K562 (cell line): ENCODE data around the gene CAMSAP3. TPM values are rescaled to one million over a fixed set of nuclear protein-coding genes. Genes with fewer than 3 reads are reported as not detected.

Experiments
- MXI1 ChIP-seq: IDR thresholded peaks from 2 replicates; pipeline ENCODE4 v1.6.1; 2011; ENCODE audit warnings: low read depth, mild to moderate bottlenecking, improper control_type of control experiment, low read length
- PHF20 ChIP-seq: fragments of 450-650 bp; IDR thresholded peaks from 2 replicates; pipeline ENCODE4 v1.6.1; 2018; ENCODE audit not compliant: partially characterized antibody
- POLR2B ChIP-seq: fragments of 450-650 bp; IDR thresholded peaks from 2 replicates; pipeline ENCODE4 v1.6.1; 2018; ENCODE audit warnings: low read depth; ENCODE audit not compliant: partially characterized antibody
- PRMT5 ChIP-seq: sonication (generic); formaldehyde crosslinking; IDR thresholded peaks from 2 replicates; pipeline ENCODE4 v1.5.0; 2020; ENCODE audit warnings: missing genetic modification reagents
- RNF219 ChIP-seq: fragments of 250-450 bp; sonication (Bioruptor Pico); IDR thresholded peaks from 2 replicates; pipeline ENCODE4 v1.5.0; 2022; ENCODE audit warnings: mild to moderate bottlenecking
- TCF3 ChIP-seq: sonication (generic); formaldehyde crosslinking; IDR thresholded peaks from 2 replicates; pipeline ENCODE4 v1.4.0; 2020; ENCODE audit warnings: mild to moderate bottlenecking, missing genetic modification reagents
- TRIM28 ChIP-seq: fragments of 450-650 bp; IDR thresholded peaks from 2 replicates; pipeline ENCODE4 v1.6.1; 2017
- USF2 ChIP-seq: sonication (generic); formaldehyde crosslinking; IDR thresholded peaks from 2 replicates; pipeline ENCODE4 v1.5.0; 2020; ENCODE audit warnings: missing genetic modification reagents
- ZNF146 ChIP-seq: IDR thresholded peaks from one replicate; pipeline ENCODE4 v1.6.1; 2018; ENCODE audit warnings: missing compliant biosample characterization; ENCODE audit not compliant: unreplicated experiment
- ZNF311 ChIP-seq: fragments of 250-450 bp; sonication (Bioruptor Pico); IDR thresholded peaks from 2 replicates; pipeline ENCODE4 v1.4.0; 2020; ENCODE audit warnings: mild to moderate bottlenecking, moderate library complexity
- ZNF408 ChIP-seq: fragments of 250-450 bp; sonication (Bioruptor Pico); IDR thresholded peaks from 2 replicates; pipeline ENCODE4 v1.4.0; 2020; ENCODE audit warnings: low read depth, mild to moderate bottlenecking, moderate library complexity
- ZNF696 ChIP-seq: fragments of 250-450 bp; sonication (Bioruptor Pico); conservative IDR thresholded peaks from 2 replicates; pipeline ENCODE4 v1.4.0; 2020; ENCODE audit warnings: mild to moderate bottlenecking, moderate library complexity
- ZNF764 ChIP-seq: fragments of 250-450 bp; sonication (Bioruptor Pico); IDR thresholded peaks from 2 replicates; pipeline ENCODE4 v1.4.0; 2020; ENCODE audit warnings: low read depth, mild to moderate bottlenecking, moderate library complexity
- polyA plus RNA-seq, 8 experiments: library from polyadenylated mRNA; depleted of rRNA in 4 of 8; stranded (reverse) in 5 of 8; unstranded in 3 of 8; fragments of >200 nt; fragmentation: Nextera tagmentation in 2 of 8; fragmentation: Illumina TruSeq in 1 of 8; extraction: Ambion mirVana in 2 of 8; extraction: Trizol in 1 of 8; gene quantifications; 2 replicates each; pipeline versions ENCODE4 v1.2.1 to v1.2.3, GENCODE V29; 2011 to 2014; ENCODE audit warnings: inconsistent platforms in 1 of 8, missing spikeins in 1 of 8
- total RNA-seq, 7 experiments: library from RNA; depleted of rRNA in 6 of 7; stranded (reverse); fragments of >200 nt in 6 of 7; fragmentation: Illumina TruSeq in 2 of 7; extraction: Trizol in 2 of 7; gene quantifications; 2 replicates each; pipeline versions ENCODE4 v1.2.1 to v1.2.3, GENCODE V29; 2011 to 2021; ENCODE audit warnings: low replicate concordance in 1 of 7
- TF ChIP-seq, protein P1 (sequence below), 2 experiments: fragments of 450-650 bp; formaldehyde crosslinking in 1 of 2; IDR thresholded peaks; 2 replicates each; pipeline versions ENCODE4 v1.4.0 to v1.6.1; 2014 to 2020; ENCODE audit warnings: mild to moderate bottlenecking in 2 of 2, borderline replicate concordance in 1 of 2, low read depth in 1 of 2
- TF ChIP-seq, protein P2 (sequence below): fragments of 450-650 bp; formaldehyde crosslinking; IDR thresholded peaks from 2 replicates; pipeline ENCODE4 v1.4.0; 2020; ENCODE audit warnings: mild to moderate bottlenecking, moderate library complexity

The CAMSAP3 gene
- total and polyA plus RNA-seq, 9 of the 15 experiments (the other 6 are each of a cell fraction or from before 2014, with no cell fraction given): 0.01 to 0.89 (median 0.22) TPM; not detected in 1

DNA sequence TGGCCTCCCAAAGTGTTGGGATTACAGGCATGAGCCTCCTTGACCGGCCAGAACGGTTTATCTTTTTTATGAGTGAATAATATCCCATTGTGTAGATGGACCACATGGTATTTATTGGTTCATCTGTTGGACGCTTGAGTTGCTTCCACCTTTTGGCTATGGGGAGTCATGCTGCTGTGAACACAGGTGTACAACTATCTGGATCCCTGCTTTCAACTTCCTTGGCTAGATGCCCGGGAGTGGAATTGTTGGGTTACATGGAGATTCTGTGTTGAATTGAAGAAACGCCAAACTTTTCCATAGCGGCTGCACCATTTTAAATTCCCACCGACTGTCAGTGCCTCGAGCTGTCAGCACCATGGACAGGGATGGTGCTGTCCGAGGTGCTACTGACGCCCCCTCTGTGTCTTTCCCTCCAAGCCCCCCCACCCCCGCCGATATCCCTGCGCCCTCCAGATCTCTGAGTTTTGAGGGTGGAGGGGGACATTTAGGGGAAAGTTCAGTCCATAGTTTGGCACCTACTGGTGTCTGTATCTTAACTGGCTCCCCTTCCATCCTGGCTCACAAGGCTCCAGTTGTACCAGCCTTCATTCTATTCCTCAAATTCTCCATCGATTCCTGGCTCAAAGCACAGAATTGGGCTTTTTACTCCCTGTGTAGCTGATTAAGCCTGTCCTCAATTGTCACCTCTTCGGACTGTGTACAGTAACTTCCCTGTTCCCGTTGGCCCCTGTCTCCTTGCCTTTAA is 32.8 kb upstream of the CAMSAP3 start (continued):
- TF ChIP-seq, protein P1, sequence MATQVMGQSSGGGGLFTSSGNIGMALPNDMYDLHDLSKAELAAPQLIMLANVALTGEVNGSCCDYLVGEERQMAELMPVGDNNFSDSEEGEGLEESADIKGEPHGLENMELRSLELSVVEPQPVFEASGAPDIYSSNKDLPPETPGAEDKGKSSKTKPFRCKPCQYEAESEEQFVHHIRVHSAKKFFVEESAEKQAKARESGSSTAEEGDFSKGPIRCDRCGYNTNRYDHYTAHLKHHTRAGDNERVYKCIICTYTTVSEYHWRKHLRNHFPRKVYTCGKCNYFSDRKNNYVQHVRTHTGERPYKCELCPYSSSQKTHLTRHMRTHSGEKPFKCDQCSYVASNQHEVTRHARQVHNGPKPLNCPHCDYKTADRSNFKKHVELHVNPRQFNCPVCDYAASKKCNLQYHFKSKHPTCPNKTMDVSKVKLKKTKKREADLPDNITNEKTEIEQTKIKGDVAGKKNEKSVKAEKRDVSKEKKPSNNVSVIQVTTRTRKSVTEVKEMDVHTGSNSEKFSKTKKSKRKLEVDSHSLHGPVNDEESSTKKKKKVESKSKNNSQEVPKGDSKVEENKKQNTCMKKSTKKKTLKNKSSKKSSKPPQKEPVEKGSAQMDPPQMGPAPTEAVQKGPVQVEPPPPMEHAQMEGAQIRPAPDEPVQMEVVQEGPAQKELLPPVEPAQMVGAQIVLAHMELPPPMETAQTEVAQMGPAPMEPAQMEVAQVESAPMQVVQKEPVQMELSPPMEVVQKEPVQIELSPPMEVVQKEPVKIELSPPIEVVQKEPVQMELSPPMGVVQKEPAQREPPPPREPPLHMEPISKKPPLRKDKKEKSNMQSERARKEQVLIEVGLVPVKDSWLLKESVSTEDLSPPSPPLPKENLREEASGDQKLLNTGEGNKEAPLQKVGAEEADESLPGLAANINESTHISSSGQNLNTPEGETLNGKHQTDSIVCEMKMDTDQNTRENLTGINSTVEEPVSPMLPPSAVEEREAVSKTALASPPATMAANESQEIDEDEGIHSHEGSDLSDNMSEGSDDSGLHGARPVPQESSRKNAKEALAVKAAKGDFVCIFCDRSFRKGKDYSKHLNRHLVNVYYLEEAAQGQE (IDR thresholded peaks at IDR 0.05; ENCODE audit: borderline replicate concordance): peak; percentile 100
- TF ChIP-seq, protein P1 (CRISPR knock-in tag; IDR thresholded peaks at IDR 0.05; ENCODE audit: low read depth): peak; percentile 99
- TF ChIP-seq TCF3 (CRISPR knock-in tag): peak; percentile 44; the same call in 1 of the 2 replicates
- TF ChIP-seq ZNF408 (CRISPR knock-in tag): no peak
- no peak for TF ChIP-seq TRIM28
- no peak for TF ChIP-seq ZNF696
- peak; percentile 68; the same call in 1 of the 2 replicates for TF ChIP-seq ZNF311
- peak; percentile 84 for TF ChIP-seq USF2 (CRISPR knock-in tag)
- TF ChIP-seq, protein P2, sequence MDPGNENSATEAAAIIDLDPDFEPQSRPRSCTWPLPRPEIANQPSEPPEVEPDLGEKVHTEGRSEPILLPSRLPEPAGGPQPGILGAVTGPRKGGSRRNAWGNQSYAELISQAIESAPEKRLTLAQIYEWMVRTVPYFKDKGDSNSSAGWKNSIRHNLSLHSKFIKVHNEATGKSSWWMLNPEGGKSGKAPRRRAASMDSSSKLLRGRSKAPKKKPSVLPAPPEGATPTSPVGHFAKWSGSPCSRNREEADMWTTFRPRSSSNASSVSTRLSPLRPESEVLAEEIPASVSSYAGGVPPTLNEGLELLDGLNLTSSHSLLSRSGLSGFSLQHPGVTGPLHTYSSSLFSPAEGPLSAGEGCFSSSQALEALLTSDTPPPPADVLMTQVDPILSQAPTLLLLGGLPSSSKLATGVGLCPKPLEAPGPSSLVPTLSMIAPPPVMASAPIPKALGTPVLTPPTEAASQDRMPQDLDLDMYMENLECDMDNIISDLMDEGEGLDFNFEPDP (CRISPR knock-in tag): no peak
- TF ChIP-seq PRMT5 (CRISPR knock-in tag): peak; percentile 100
- TF ChIP-seq MXI1: no peak
- TF ChIP-seq ZNF764 (CRISPR knock-in tag): no peak
- TF ChIP-seq POLR2B: no peak
- TF ChIP-seq RNF219: no peak
- TF ChIP-seq ZNF146 (CRISPR knock-in tag): peak; percentile 94
- TF ChIP-seq PHF20: no peak
